Myocyte (in vitro differentiated cells): Measurements from ENCODE around the gene LRFN2. TPM values are rescaled to one million over a fixed set of nuclear protein-coding genes. Genes with fewer than 3 reads are reported as not detected.

ENCODE experiments used
- DNase-seq: peaks from one replicate; pipeline ENCODE4 v3.0.0-alpha.2; 2012; ENCODE audit warnings: low read depth
- total RNA-seq: library from RNA; depleted of rRNA; stranded (reverse); fragments of >200 nt; gene quantifications from 2 replicates; pipeline ENCODE4 v1.2.3, GENCODE V29; 2014

LRFN2 gene
- total RNA-seq, 1 donor from 2014 or later = not detected

DNA sequence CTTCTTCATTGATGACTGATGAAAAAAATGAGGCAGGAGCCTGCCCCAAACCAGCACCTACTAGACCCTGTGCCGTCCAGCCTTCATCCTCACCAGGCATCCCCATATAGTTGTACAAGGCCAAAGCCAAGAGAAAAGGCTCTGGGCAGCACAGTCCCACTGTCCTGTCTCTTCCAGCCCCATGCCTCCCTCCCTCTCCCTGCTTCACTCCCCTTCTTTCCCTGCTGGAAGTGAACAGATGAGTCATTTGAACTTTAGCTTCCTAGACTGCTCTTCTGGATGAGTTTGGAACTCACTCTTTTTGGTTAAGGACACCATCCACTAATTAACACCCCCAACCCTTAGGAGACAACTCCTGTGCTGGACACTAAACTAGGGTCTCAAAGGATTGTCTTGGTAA lies 235.2 kb downstream of the LRFN2 start:
- no peak for DNase-seq

DNA sequence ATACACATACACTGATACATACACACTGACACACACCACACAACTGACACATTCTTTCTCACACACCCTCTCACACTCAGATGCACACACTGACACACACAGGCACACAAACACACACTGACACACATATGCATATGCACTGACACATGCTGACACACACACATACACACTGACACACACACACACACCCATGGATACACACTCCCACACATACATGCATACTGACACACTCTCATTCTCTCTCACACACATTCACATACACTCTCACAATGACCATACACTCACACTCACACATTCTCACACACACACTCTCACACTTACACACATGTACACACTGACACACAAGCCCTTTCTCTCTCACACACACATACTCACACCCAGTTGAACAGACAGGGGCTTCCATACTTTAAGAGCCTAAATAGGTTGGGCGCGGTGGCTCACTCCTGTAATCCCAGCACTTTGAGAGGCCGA lies 236.4 kb downstream of the LRFN2 start:
- no peak for DNase-seq

DNA sequence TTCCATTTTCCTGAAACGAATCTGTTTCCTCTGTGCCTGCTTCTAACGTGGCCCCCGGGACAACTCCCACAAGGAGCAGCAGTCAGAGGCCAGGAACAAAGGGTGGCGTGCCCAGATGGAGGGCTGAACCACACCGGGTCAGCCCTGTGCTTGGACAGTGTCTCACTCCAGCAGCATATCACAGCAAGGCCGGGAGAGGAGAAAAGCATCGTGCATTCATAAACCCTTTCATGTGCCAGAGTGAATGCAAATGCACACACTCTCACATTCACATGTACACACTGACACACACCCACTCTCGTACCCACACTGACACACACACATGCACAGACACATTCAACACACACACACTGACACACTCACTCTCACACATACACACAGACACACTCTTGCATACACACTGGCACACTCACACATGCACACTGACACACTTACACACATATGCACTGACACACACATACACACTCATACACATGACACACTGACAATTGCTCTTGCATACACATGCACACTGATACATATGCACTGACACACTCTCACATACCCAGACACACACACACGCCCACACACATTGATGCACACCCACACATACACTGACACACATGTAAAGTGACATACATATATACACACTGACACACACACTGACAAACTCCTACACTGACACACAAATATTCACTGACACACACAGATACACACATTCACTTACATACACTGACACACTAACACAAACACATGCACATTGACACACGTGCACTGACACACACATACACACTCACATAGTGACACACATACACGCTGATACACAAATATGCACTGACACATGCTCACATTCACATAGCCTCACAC lies 237.0 kb downstream of the LRFN2 start:
- DNase-seq = no peak

DNA sequence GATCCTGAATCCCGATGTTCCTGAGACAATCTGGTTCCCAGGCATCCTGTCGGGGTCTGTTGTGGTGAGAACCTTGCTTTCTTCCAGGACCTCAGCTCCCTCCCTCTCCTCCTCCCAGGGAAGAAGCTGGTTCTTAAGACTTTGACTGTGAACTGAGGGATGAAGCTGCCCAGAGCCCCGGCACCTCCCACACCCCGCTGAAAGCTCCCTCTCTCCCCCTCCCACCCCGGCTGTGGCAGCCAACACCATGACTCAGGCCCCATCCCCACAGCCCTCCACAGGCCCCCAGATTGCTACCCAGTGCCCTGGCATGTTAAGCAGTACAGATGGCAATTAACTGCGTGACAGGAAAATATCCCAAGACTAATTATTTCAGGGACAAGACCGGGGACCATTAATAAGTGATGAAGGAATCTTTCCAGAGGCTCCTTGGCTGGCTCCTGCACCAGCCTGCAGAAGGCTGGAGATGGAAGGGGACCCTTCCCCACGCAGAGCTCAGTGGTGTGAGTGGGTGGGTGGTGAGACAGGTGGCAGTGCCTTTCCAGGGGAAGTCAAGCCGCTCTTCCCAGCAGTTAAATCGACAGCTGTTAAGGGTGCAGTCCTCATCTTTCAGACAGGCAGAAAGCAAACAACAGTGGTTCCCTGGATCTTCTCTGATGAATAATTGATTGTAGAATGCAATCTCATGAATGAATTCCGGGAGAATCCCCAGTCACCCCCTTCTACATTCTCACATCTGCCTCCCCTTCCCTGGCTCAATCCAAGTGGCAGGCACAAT lies 237.9 kb downstream of the LRFN2 start:
- DNase-seq = no peak

DNA sequence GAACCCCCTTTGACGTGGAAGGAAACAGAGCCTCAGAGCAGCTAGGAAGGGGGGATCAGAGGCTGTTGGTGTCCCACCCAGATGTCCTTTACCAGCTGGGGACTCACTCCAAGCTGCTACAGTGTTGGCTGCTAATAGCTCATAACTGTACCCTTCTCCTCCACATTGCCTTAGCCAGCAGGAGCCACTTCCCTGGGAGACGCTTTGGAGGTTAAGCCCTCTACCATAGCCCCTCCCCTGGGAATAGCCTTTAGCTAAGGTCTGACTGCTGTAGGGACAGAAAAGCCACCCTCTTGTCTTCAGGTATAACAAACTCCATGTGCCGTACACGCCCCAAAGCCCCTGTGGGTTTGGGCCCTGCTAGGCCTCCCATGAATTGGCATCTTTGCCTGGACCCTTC lies 238.6 kb downstream of the LRFN2 start:
- DNase-seq = no peak

DNA sequence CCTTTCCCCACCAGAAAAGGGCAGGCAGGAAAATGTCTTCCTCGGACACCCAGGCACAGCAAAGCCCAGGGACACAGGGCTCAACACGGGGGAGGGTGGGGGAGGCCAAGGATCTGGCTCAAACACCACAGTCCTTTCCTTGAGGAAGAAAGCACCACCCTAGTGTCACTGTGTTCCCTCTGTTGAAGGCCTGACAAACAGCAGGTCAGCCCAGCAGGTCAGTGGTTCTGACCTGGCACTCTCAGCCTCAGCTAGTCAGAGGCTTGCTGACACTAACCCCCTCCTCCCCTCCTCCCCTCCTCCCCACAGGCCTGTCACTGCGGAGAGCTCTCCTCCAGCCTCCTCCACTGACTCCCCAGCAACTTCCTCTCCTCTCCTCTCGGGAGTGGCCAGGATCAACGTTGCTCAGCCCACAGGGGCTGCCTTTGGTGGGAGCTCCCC lies 239.6 kb downstream of the LRFN2 start:
- DNase-seq = no peak

DNA sequence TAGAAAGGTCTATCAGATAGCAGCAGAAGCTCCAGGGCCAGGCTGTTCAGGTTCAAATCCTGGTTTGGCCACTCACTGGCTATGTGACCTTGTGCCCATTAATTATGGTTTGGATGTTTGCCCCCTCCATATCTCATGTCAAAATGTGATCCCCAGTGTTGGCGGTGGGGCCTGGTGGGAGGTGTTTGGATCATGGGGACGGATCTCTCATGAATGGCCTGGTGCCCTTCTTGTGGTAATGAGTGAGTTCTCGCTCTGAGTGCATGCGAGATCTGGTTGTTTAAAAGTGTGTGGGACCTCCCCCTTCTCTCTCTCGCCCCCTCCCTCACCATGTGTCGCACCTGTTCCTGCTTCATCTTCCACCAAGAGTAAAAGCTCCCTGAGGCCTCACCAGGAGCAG lies 240.9 kb downstream of the LRFN2 start:
- no peak for DNase-seq

DNA sequence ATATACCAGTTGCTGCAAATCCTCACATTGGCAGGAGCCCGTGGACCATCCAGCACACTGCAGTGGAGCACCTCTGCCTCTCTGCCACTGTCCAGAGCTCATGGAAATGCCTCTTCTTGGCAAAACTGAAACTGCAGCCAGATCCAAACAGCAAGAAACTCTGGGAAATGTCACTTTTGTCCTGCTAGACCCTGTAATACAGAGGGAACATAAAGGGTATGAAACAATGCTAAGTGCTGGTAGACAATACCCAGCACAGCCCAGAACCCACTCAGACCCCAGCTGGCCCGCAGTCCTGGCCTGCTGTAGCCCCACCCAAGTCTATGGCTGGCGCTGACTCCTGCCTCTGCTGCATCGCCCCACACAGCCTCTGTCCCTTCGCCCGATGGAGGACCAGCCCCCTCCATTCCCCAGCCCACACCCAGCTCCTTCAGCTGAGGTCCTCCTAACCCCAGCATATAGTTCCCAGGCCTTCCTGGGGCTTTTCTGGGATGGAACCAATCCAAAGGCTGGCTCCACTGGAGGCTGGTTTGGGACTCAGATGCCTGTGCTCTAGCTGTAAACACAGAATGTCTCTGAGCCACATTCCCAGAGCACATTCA lies 242.5 kb downstream of the LRFN2 start:
- DNase-seq = no peak

DNA sequence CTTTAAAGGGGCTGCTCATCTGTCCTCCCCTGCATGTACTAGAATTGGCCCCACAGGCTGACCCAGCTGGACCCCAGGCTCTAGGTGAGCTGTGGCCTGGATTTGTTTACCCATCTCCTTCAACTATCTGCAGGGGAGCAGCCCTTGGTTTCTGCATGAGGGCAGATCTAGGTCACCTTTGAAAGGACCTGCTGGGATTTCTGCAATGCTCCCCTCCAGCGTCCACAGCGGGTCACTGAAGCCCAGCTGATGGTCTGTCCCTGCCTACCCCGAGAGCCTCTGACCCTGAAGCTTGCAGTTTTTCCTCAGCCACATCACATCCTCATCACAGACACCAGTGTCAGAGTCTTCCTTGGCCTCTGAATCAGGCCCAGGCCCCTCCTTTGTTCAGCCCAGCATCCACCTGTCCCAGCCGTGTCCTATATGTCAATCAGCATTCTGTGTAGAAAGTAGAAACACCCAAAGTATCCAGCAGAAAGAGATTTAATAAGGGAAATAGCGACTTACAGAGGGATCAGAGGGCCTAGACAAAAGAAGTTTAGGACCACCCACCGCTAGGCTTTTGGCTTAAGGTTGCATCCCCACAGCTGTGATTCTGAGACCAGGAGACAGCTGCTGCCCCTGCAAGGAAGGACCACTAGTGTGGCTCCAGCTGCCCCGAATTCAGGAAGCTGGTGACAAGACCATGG lies 243.1 kb downstream of the LRFN2 start:
- DNase-seq = no peak

DNA sequence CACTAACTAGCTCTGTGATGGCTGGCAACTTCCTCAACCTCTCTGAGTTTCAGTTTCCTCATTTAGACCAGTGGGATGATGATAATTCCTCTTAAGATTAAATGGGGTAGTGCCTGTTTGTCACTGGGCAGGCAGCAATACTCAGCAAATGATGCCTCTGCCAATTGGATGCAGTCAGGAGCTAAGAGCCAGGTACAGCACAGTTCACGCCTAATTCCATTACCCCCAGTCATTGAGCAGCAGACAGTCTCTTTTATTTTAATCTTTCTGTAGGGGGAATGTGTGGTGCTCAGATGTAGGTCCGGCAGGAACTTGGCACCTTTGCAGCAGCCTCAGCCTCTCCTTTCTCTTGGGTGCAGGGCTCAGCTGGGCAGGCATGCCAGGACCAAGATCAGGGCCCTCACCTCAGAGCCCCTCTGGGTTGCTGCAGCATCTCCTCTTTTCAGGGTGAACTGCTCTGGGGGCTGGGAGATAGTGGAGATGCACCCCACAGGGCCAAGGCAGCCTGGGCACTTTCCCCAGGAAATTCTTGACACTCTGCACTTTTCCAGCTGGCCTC lies 243.8 kb downstream of the LRFN2 start:
- no peak for DNase-seq

DNA sequence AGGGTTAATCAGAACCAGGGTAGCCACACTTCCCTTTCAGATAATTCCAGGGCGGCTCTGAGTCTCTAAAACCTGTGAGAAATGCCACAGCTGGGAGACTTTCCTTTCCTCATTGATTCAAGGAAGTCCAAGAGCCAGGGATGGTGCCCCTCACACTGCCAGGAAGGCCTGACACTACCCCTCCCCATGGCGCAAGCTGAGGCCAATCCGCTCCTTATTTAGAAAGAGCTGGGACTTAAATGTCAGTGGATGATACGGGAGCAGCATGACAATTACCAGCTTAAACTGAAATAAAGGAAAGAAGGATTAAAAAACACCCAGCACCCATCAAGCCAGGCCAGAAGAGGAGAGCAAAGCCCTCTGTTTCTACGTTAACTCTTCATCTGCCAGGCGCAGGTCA lies 244.4 kb downstream of the LRFN2 start:
- no peak for DNase-seq

DNA sequence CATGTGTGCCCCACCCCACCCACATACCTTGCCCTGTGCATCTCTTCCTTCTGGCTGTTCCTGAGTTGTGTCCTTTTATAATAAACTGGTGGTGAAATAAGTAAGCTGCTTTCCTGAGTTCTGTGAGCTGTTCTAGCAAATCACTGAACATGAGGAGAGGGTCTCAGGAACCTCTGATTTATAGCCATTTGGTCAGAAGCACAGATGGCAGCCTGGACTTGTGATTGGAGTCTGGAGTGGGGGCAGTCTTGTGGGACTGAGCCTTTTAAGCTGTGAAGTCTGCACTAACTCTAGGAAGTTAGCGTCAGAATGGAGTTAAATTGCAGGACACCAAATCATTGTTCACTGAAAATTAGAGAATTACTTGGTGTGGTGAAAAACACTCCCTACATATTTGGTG lies 245.4 kb downstream of the LRFN2 start:
- no peak for DNase-seq
